H9 (cell line): ENCODE results near the gene NPHP4. TPM values are rescaled to one million over a fixed set of nuclear protein-coding genes. Genes with fewer than 3 reads are reported as not detected.

Source experiments
- DNase-seq: peaks from one replicate; pipeline ENCODE4 v3.0.0-alpha.2; 2017
- H2AFZ ChIP-seq: one replicate; pipeline ENCODE4 v1.6.1; 2013; ENCODE audit warnings: mild to moderate bottlenecking, low read length, control low read depth, moderate library complexity
- H2AK5ac ChIP-seq: 2 replicates; pipeline ENCODE4 v1.6.1; 2013; ENCODE audit warnings: low read length, control low read depth, mixed read lengths; ENCODE audit not compliant: insufficient read length
- H2BK120ac ChIP-seq: one replicate; pipeline ENCODE4 v1.6.1; 2013; ENCODE audit warnings: low read depth, mild to moderate bottlenecking, low read length, control low read depth, inconsistent platforms; ENCODE audit not compliant: poor library complexity, severe bottlenecking
- H2BK12ac ChIP-seq: 2 replicates; pipeline ENCODE4 v1.6.1; 2013; ENCODE audit warnings: low read length, control low read depth, mixed read lengths, low read depth; ENCODE audit not compliant: insufficient read length
- H2BK15ac ChIP-seq: 2 replicates; pipeline ENCODE4 v1.6.1; 2013; ENCODE audit warnings: low read depth, low read length, control low read depth
- H2BK20ac ChIP-seq: one replicate; pipeline ENCODE4 v1.6.1; 2013; ENCODE audit warnings: low read depth, mild to moderate bottlenecking, low read length, control low read depth, inconsistent platforms; ENCODE audit not compliant: poor library complexity, severe bottlenecking
- H2BK5ac ChIP-seq: 2 replicates; pipeline ENCODE4 v1.6.1; 2013; ENCODE audit warnings: low read length, control low read depth, mixed read lengths; ENCODE audit not compliant: insufficient read length
- H3K14ac ChIP-seq: 2 replicates; pipeline ENCODE4 v1.6.1; 2013; ENCODE audit warnings: low read length, control low read depth; ENCODE audit not compliant: insufficient read depth
- H3K18ac ChIP-seq: 2 replicates; pipeline ENCODE4 v1.6.1; 2013; ENCODE audit warnings: low read depth, mild to moderate bottlenecking, mixed read lengths, low read length, control low read depth; ENCODE audit not compliant: insufficient read length
- H3K23ac ChIP-seq: 2 replicates; pipeline ENCODE4 v1.6.1; 2013; ENCODE audit warnings: low read length, control low read depth, mixed read lengths, low read depth; ENCODE audit not compliant: insufficient read length
- H3K23me2 ChIP-seq: 2 replicates; pipeline ENCODE4 v1.6.1; 2013; ENCODE audit warnings: low read depth, mild to moderate bottlenecking, mixed read lengths, low read length, control low read depth; ENCODE audit not compliant: insufficient read length, poor library complexity, severe bottlenecking
- H3K27ac ChIP-seq: 2 replicates; pipeline ENCODE4 v1.5.1; 2013; ENCODE audit warnings: low read length, control low read depth, mixed read lengths, low read depth; ENCODE audit not compliant: insufficient read length
- H3K27me3 ChIP-seq: 2 replicates; pipeline ENCODE4 v1.6.1; 2013; ENCODE audit warnings: low read length, control low read depth, inconsistent platforms; ENCODE audit not compliant: insufficient read depth
- H3K4ac ChIP-seq: 2 replicates; pipeline ENCODE4 v1.6.1; 2013; ENCODE audit warnings: low read depth, mild to moderate bottlenecking, control low read depth, inconsistent platforms, low read length, moderate library complexity
- H3K4me1 ChIP-seq: 2 replicates; pipeline ENCODE4 v1.6.1; 2013; ENCODE audit warnings: low read length, control low read depth, inconsistent platforms; ENCODE audit not compliant: insufficient read depth
- H3K4me2 ChIP-seq: 2 replicates; pipeline ENCODE4 v1.6.1; 2013; ENCODE audit warnings: low read length, control low read depth, mixed read lengths; ENCODE audit not compliant: insufficient read length, insufficient read depth
- H3K56ac ChIP-seq: 2 replicates; pipeline ENCODE4 v1.6.1; 2013; ENCODE audit warnings: low read depth, mild to moderate bottlenecking, mixed read lengths, low read length, control low read depth; ENCODE audit not compliant: insufficient read length
- H3K79me1 ChIP-seq: 2 replicates; pipeline ENCODE4 v1.6.1; 2013; ENCODE audit warnings: low read depth, mild to moderate bottlenecking, moderate library complexity, low read length, control low read depth, inconsistent platforms; ENCODE audit not compliant: insufficient read depth, poor library complexity, severe bottlenecking
- H3K79me2 ChIP-seq: 2 replicates; pipeline ENCODE4 v1.6.1; 2013; ENCODE audit warnings: low read length, control low read depth, inconsistent platforms; ENCODE audit not compliant: insufficient read depth
- H3K9ac ChIP-seq: 2 replicates; pipeline ENCODE4 v1.6.1; 2013; ENCODE audit warnings: low read length, control low read depth, mixed read lengths; ENCODE audit not compliant: insufficient read length; ENCODE audit errors: extremely low read depth
- H3K9me3 ChIP-seq: one replicate; pipeline ENCODE4 v1.6.1; 2013; ENCODE audit warnings: low read depth, low read length, inconsistent platforms; ENCODE audit not compliant: control insufficient read depth
- H3T11ph ChIP-seq: one replicate; pipeline ENCODE4 v1.6.1; 2013; ENCODE audit warnings: mild to moderate bottlenecking, low read length, control low read depth, inconsistent platforms
- H4K20me1 ChIP-seq: one replicate; pipeline ENCODE4 v1.6.1; 2013; ENCODE audit not compliant: control insufficient read depth, insufficient read length, insufficient read depth
- H4K5ac ChIP-seq: 2 replicates; pipeline ENCODE4 v1.6.1; 2013; ENCODE audit warnings: low read depth, mild to moderate bottlenecking, mixed read lengths, low read length, control low read depth; ENCODE audit not compliant: insufficient read length
- H4K8ac ChIP-seq: replicated peaks from 2 replicates; pipeline ENCODE4 v1.6.1; 2013; ENCODE audit warnings: low read length, control low read depth, mixed read lengths, low read depth; ENCODE audit not compliant: insufficient read length
- H4K91ac ChIP-seq: 2 replicates; pipeline ENCODE4 v1.6.1; 2013; ENCODE audit warnings: low read depth, mild to moderate bottlenecking, moderate library complexity, mixed read lengths, low read length, control low read depth; ENCODE audit not compliant: insufficient read length
- H3K27ac Mint-ChIP-seq, 3 experiments: 2 replicates in 2 of 3; 3 replicates in 1 of 3; pipeline ENCODE4 v1.8.0; 2020 to 2021; ENCODE audit warnings: mixed read lengths in 3 of 3, mild to moderate bottlenecking in 1 of 3, moderate library complexity in 1 of 3
- H3K27me3 Mint-ChIP-seq: 2 replicates; pipeline ENCODE4 v1.8.0; 2021; ENCODE audit warnings: low read depth, mild to moderate bottlenecking, moderate library complexity, mixed read lengths
- H3K36me3 Mint-ChIP-seq, 3 experiments: 2 replicates in 2 of 3; 3 replicates in 1 of 3; pipeline ENCODE4 v1.8.0; 2020 to 2021; ENCODE audit warnings: low read depth in 3 of 3, mixed read lengths in 3 of 3; ENCODE audit not compliant: insufficient read depth in 1 of 3
- H3K4me1 Mint-ChIP-seq, 2 experiments: 2 replicates each; pipeline ENCODE4 v1.8.0; 2020; ENCODE audit warnings: mixed read lengths in 2 of 2
- H3K4me3 Mint-ChIP-seq, 2 experiments: 2 replicates in 1 of 2; 3 replicates in 1 of 2; pipeline ENCODE4 v1.8.0; 2020 to 2021; ENCODE audit warnings: mild to moderate bottlenecking in 2 of 2, mixed read lengths in 2 of 2, moderate library complexity in 1 of 2
- H3K9me3 Mint-ChIP-seq, 2 experiments: 2 replicates in 1 of 2; 3 replicates in 1 of 2; pipeline ENCODE4 v1.8.0; 2020; ENCODE audit warnings: mild to moderate bottlenecking in 2 of 2, mixed read lengths in 2 of 2, moderate library complexity in 1 of 2
- WGBS: extraction: QIAGEN DNeasy Blood & Tissue Kit; methylation state at CpG from one replicate; pipeline ENCODE4 v1.1.7; 2013; ENCODE audit warnings: missing lambda C conversion rate, low lambda C conversion rate, mixed read lengths; ENCODE audit not compliant: insufficient read length; ENCODE audit errors: extremely low coverage; 5-methylcytosine and 5-hydroxymethylcytosine counted together
- total RNA-seq: library from RNA; stranded (reverse); gene quantifications from 2 replicates; pipeline ENCODE4 v1.2.1, GENCODE V29; 2021
- TF ChIP-seq, protein P1 (sequence below): fragments of 200-600 bp; sonication (generic); conservative IDR thresholded peaks from 3 replicates; pipeline ENCODE4 v1.8.0; 2021; ENCODE audit warnings: antibody characterized with exemption, mild to moderate bottlenecking

The NPHP4 gene
- total RNA-seq, 1 experiment from 2014 or later, result 17.6 TPM

DNA sequence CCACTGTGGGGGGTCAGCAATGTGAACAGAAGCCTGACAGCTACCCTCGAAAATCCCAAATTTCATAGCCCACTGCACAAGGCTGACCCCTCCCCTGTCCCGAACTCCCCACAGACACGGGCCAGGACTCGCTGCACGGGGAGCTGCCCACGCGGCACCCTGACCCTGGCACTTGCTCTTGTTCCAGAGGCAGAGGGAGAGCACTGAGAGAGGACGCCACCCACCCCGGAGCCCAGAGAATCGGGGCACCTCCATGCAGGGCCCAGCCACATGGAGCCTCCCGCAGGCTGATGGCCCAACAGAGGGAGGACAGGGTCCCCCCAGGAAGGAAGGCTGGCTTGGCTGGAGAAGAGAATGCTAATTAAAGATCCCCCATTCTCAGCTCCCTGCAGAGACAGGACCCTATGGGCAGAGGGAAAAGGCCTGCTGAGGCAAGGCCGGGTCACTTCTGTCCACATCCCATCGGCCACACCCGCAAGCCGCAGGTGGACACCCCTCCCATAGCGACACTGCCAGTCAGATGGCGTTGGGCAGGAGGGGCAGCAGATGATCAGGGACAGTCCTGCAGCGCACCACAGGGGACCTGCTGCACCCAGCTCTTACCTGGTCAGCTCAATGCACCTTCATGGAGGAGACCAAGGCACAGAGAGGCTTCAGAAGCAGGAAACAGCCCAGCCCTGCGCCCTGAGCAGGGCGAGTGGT lies 136.9 kb downstream of the NPHP4 start:
- no peak overlapping the region for H3K4ac ChIP-seq
- H2AK5ac ChIP-seq, result no peak overlapping the region
- TF ChIP-seq, protein P1, sequence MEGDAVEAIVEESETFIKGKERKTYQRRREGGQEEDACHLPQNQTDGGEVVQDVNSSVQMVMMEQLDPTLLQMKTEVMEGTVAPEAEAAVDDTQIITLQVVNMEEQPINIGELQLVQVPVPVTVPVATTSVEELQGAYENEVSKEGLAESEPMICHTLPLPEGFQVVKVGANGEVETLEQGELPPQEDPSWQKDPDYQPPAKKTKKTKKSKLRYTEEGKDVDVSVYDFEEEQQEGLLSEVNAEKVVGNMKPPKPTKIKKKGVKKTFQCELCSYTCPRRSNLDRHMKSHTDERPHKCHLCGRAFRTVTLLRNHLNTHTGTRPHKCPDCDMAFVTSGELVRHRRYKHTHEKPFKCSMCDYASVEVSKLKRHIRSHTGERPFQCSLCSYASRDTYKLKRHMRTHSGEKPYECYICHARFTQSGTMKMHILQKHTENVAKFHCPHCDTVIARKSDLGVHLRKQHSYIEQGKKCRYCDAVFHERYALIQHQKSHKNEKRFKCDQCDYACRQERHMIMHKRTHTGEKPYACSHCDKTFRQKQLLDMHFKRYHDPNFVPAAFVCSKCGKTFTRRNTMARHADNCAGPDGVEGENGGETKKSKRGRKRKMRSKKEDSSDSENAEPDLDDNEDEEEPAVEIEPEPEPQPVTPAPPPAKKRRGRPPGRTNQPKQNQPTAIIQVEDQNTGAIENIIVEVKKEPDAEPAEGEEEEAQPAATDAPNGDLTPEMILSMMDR, result no peak
- no peak overlapping the region for H3K56ac ChIP-seq
- H3K4me2 ChIP-seq, result no peak overlapping the region
- H3T11ph ChIP-seq, result no peak overlapping the region
- no peak overlapping the region for H3K23ac ChIP-seq
- Mint-ChIP-seq H3K27ac (peak overlapping the region in 1 of 3 experiments; percentile 95; a peak in 1 of 7 replicates), H3K36me3 (peaks cover 4 to 9% (median 7%) of the 10 kb centered on the region in 3 experiments; a peak in 6 of 7 replicates), H3K4me3 (no peak overlapping the region), H3K9me3 (peaks cover 0 to 9% of the 10 kb centered on the region in 2 experiments; a peak in 2 of 5 replicates), H3K27me3 (peaks cover 2% of the 10 kb centered on the region), H3K4me1 (peaks cover 10 to 12% of the 10 kb centered on the region in 2 experiments)
- no peaks in the 10 kb centered on the region for H4K20me1 ChIP-seq
- no peak overlapping the region for H3K9ac ChIP-seq
- H3K23me2 ChIP-seq, result no peaks in the 10 kb centered on the region
- H3K79me1 ChIP-seq, result no peaks in the 10 kb centered on the region
- no peak overlapping the region for H2BK12ac ChIP-seq
- no CpG with 5 or more reads among the region's 20 CpGs for WGBS
- H3K27me3 ChIP-seq, result no peaks in the 10 kb centered on the region
- H3K27ac ChIP-seq, result no peak overlapping the region
- H3K9me3 ChIP-seq, result no peaks in the 10 kb centered on the region
- H2BK15ac ChIP-seq, result no peak overlapping the region
- H3K14ac ChIP-seq, result no peak overlapping the region
- no peak overlapping the region for H2BK20ac ChIP-seq
- peak overlapping the region; percentile 42 for H3K18ac ChIP-seq
- H4K8ac ChIP-seq, result no peak overlapping the region
- no peaks in the 10 kb centered on the region for H3K4me1 ChIP-seq
- no peak overlapping the region for H2BK120ac ChIP-seq
- H3K79me2 ChIP-seq, result no peaks in the 10 kb centered on the region
- no peak overlapping the region for H2AFZ ChIP-seq
- no peak overlapping the region for H4K5ac ChIP-seq
- no peak for DNase-seq
- no peak overlapping the region for H4K91ac ChIP-seq
- H2BK5ac ChIP-seq, result no peak overlapping the region
